Activated B cell treated with CpG ODN at 0.5 μM for 24 hours (primary cell): ENCODE measurements around the gene STRN4. TPM values are rescaled to one million over a fixed set of nuclear protein-coding genes. Genes with fewer than 3 reads are reported as not detected.
A peak's percentile ranks its signal among the peaks of the same experiment; 100 is the strongest.

Experiments
- ATAC-seq: fragments of 200-7000 bp; cut with Tn5 transposase; one replicate; pipeline ENCODE4 v1.10.0; 2021; ENCODE audit warnings: low read depth, mild to moderate bottlenecking, moderate library complexity
- CTCF ChIA-PET: fragments of 350-600 bp; sonication (Branson Sonifier 250); formaldehyde crosslinking; loops from one replicate; lab custom pipeline; 2021; ENCODE audit warnings: antibody characterized with exemption; lab: Charles Lee
- POLR2A ChIA-PET: fragments of 350-600 bp; sonication (Branson Sonifier 250); formaldehyde crosslinking; loops from one replicate; lab custom pipeline; 2021; ENCODE audit warnings: antibody characterized with exemption; lab: Charles Lee
- DNase-seq: peaks from one replicate; pipeline ENCODE4 v3.0.0; 2022
- H3K27ac Mint-ChIP-seq: one replicate; pipeline ENCODE4 v1.8.0; 2020; ENCODE audit warnings: mixed read lengths
- H3K27me3 Mint-ChIP-seq: one replicate; pipeline ENCODE4 v1.8.0; 2021; ENCODE audit warnings: mixed read lengths
- H3K36me3 Mint-ChIP-seq: one replicate; pipeline ENCODE4 v1.8.0; 2021; ENCODE audit warnings: low read depth, mixed read lengths
- H3K4me1 Mint-ChIP-seq: one replicate; pipeline ENCODE4 v1.8.0; 2021; ENCODE audit warnings: mixed read lengths
- H3K4me3 Mint-ChIP-seq: one replicate; pipeline ENCODE4 v1.8.0; 2020; ENCODE audit warnings: mild to moderate bottlenecking, mixed read lengths
- H3K9me3 Mint-ChIP-seq: one replicate; pipeline ENCODE4 v1.8.0; 2020; ENCODE audit warnings: mixed read lengths
- CTCF ChIP-seq: fragments of 200-600 bp; IDR thresholded peaks from one replicate; pipeline ENCODE4 v1.8.0; 2022; ENCODE audit warnings: antibody characterized with exemption, mild to moderate bottlenecking
- intact Hi-C: fragments of 100-400 bp; cut with micrococcal nuclease; formaldehyde crosslinking; loops from one replicate; pipeline ENCODE4 v1.15.1; 2024
- total RNA-seq: library from RNA; stranded (reverse); gene quantifications from 2 replicates; pipeline ENCODE4 v1.2.3, GENCODE V29; 2022

STRN4 gene
- total RNA-seq, 1 donor from 2014 or later: 90.4 TPM

- intact Hi-C loops: loop anchor here (1.0 to 2.0 kb wide), 2 partner anchors 70 to 395 kb away; no protein-coding TSS in a partner anchor
- peaks cover 41% of the 10 kb centered on the region for H3K36me3 Mint-ChIP-seq
- H3K9me3 Mint-ChIP-seq: no peaks in the 10 kb centered on the region
- ATAC-seq: peak; percentile 47
- ChIA-PET POLR2A (interaction anchor here (0.5 to 1.6 kb wide), 12 partner anchors 12 to 1907 kb away, joined by 3 to 11 read pairs (median 4); partner anchors contain the start of genes AP2S1 and CALM3), CTCF (interaction anchor here (1.0 to 2.4 kb wide), 3 partner anchors 11 to 55 kb away, joined by 3 to 15 read pairs (median 10); no protein-coding TSS in a partner anchor)
- no peak for TF ChIP-seq CTCF
- no peaks in the 10 kb centered on the region for H3K27me3 Mint-ChIP-seq
- peak; percentile 92 for DNase-seq
- peak within 1 kb of the TSS; percentile 97 for H3K27ac Mint-ChIP-seq
- H3K4me1 Mint-ChIP-seq: peaks cover 76% of the 10 kb centered on the region
- peak within 1 kb of the TSS; percentile 94 for H3K4me3 Mint-ChIP-seq
Measured at GRCh38 chr19:46717034-46717715, 29.1 kb downstream of the STRN4 start, which contains the start of gene PRKD2. TSS of gene PRKD2 (minus strand) at chr19:46717114. CDS start at chr19:46716370, 744 bp downstream.

GRCh38 chr19:46716672-46717033 lies 29.6 kb downstream of the STRN4 start:
- no peak for ATAC-seq

DNA sequence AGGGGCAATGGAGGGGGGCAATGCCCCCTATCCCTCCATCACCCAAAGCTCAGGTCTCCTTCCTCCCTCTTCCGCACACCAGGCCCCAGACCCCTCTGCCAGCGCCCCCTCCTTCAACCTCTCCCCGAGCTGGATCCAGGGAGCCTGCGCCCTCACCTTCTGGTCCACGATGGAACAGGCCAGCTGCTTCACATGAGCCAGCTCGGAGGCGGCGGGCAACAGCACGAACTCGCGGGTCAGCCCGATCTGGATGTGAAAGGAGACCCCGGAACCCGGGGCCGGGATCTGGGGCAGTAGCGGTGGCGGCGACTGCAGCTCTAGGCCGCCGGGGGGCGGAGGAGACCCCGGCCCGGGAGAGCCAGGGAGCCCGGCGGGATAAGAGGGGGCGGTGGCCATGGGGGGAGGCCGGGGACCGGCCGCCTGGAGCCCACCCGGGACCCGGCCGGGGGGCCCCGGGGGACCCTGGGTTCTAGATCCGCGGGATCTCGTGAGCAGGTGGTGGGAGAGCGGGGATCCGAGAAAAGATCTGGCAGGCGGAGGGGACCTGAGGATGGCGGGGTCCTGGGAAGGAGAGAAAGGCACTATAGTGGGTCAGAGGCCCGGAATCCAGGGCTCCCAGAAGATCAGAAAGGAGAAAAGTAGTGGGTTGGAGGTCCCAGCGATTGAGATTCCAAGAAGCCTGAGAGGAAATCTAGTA lies 30.1 kb downstream of the STRN4 start:
- intact Hi-C loops: loop anchor here (2.0 kb wide), 1 partner anchor 71 kb away; no protein-coding TSS in a partner anchor
- no peak for TF ChIP-seq CTCF
- Mint-ChIP-seq H3K4me3 (peak overlapping the region; percentile 94), H3K27me3 (no peaks in the 10 kb centered on the region), H3K4me1 (peaks cover 67% of the 10 kb centered on the region), H3K9me3 (no peaks in the 10 kb centered on the region), H3K27ac (peak overlapping the region; percentile 97), H3K36me3 (peaks cover 34% of the 10 kb centered on the region)
- CTCF ChIA-PET: interaction anchor here (1.0 to 2.4 kb wide), 2 partner anchors 13 to 54 kb away, joined by 3 to 10 read pairs; no protein-coding TSS in a partner anchor
- POLR2A ChIA-PET: interaction anchor here (0.5 to 3.0 kb wide), 16 partner anchors 11 to 815 kb away, joined by 3 to 27 read pairs (median 5); partner anchors contain the start of genes AP2S1 and CALM3
- no peak for DNase-seq
- ATAC-seq: no peak

More at GRCh38 chr19:46716672-46717033, 29.6 kb downstream of the STRN4 start:
- Mint-ChIP-seq H3K27me3 (no peaks in the 10 kb centered on the region), H3K36me3 (peaks cover 38% of the 10 kb centered on the region), H3K9me3 (no peaks in the 10 kb centered on the region), H3K27ac (peak overlapping the region; percentile 97), H3K4me1 (peaks cover 72% of the 10 kb centered on the region), H3K4me3 (peak overlapping the region; percentile 94)
- CTCF ChIA-PET: interaction anchor here (1.0 to 2.4 kb wide), 2 partner anchors 12 to 54 kb away, joined by 3 to 10 read pairs; no protein-coding TSS in a partner anchor
- DNase-seq: no peak
- POLR2A ChIA-PET: interaction anchor here (0.5 to 1.6 kb wide), 11 partner anchors 12 to 1908 kb away, joined by 3 to 11 read pairs (median 5); partner anchors contain the start of genes AP2S1 and CALM3
- no peak for TF ChIP-seq CTCF
- intact Hi-C loops: loop anchor here (1.0 to 2.0 kb wide), 2 partner anchors 70 to 396 kb away; no protein-coding TSS in a partner anchor

- ChIA-PET CTCF (interaction anchor here (2.4 kb wide), 1 partner anchor 13 kb away, joined by 10 read pairs; no protein-coding TSS in a partner anchor), POLR2A (interaction anchor here (0.7 to 3.0 kb wide), 8 partner anchors 10 to 516 kb away, joined by 3 to 27 read pairs (median 5); partner anchors contain the start of gene CALM3)
- ATAC-seq: no peak
- Mint-ChIP-seq H3K9me3 (no peaks in the 10 kb centered on the region), H3K4me1 (peaks cover 62% of the 10 kb centered on the region), H3K36me3 (peaks cover 34% of the 10 kb centered on the region), H3K4me3 (peak overlapping the region; percentile 94), H3K27ac (peak overlapping the region; percentile 97), H3K27me3 (no peaks in the 10 kb centered on the region)
- DNase-seq: no peak
- intact Hi-C loops: no loop called here
- TF ChIP-seq CTCF: no peak
Measured at GRCh38 chr19:46715620-46715974, 30.7 kb downstream of the STRN4 start.
